ENCODE data around the gene UBE2N. TPM values are rescaled to one million over a fixed set of nuclear protein-coding genes. Genes with fewer than 3 reads are reported as not detected.

Gene UBE2N
- total RNA-seq, 1 donor from 2014 or later: 59.6 TPM

- DNase-seq (ENCODE audit: low read depth): peak; percentile 91
- no peak for TF ChIP-seq CTCF (IDR thresholded peaks at IDR 0.05; ENCODE audit: insufficient read depth, low read length, poor library complexity, severe bottlenecking)
- Histone ChIP-seq H3K27me3 (ENCODE audit: control insufficient read depth, insufficient read depth, low read length) (no peaks in the 10 kb centered on the region), H3K4me3 (ENCODE audit: low read depth, low read length) (no peak overlapping the region), H3K36me3 (ENCODE audit: control insufficient read depth, insufficient read depth, low read length) (no peaks in the 10 kb centered on the region)
Measured at GRCh38 chr12:93361151-93361919, 80.4 kb downstream of the UBE2N start.

GRCh38 chr12:93360688-93361087 is 81.1 kb downstream of the UBE2N start:
- TF ChIP-seq CTCF (IDR thresholded peaks at IDR 0.05; ENCODE audit: insufficient read depth, low read length, poor library complexity, severe bottlenecking): no peak

GRCh38 chr12:93358821-93359220 is 82.9 kb downstream of the UBE2N start:
- Histone ChIP-seq H3K27me3 (ENCODE audit: control insufficient read depth, insufficient read depth, low read length) (no peaks in the 10 kb centered on the region), H3K4me3 (ENCODE audit: low read depth, low read length) (no peak overlapping the region), H3K36me3 (ENCODE audit: control insufficient read depth, insufficient read depth, low read length) (no peaks in the 10 kb centered on the region)
- DNase-seq (ENCODE audit: low read depth): no peak
- no peak for TF ChIP-seq CTCF (IDR thresholded peaks at IDR 0.05; ENCODE audit: insufficient read depth, low read length, poor library complexity, severe bottlenecking)

More at GRCh38 chr12:93360688-93361087, 81.1 kb downstream of the UBE2N start:
- Histone ChIP-seq H3K36me3 (ENCODE audit: control insufficient read depth, insufficient read depth, low read length) (no peaks in the 10 kb centered on the region), H3K4me3 (ENCODE audit: low read depth, low read length) (no peak overlapping the region), H3K27me3 (ENCODE audit: control insufficient read depth, insufficient read depth, low read length) (no peaks in the 10 kb centered on the region)
- DNase-seq (ENCODE audit: low read depth): no peak

- no peak for TF ChIP-seq CTCF (IDR thresholded peaks at IDR 0.05; ENCODE audit: insufficient read depth, low read length, poor library complexity, severe bottlenecking)
- DNase-seq (ENCODE audit: low read depth): no peak
- Histone ChIP-seq H3K4me3 (ENCODE audit: low read depth, low read length) (no peak overlapping the region), H3K36me3 (ENCODE audit: control insufficient read depth, insufficient read depth, low read length) (no peaks in the 10 kb centered on the region), H3K27me3 (ENCODE audit: control insufficient read depth, insufficient read depth, low read length) (no peaks in the 10 kb centered on the region)
Measured at GRCh38 chr12:93358058-93358457, 83.7 kb downstream of the UBE2N start.

- H3K4me3 ChIP-seq (ENCODE audit: low read depth, low read length): no peak overlapping the region
- TF ChIP-seq CTCF (IDR thresholded peaks at IDR 0.05; ENCODE audit: insufficient read depth, low read length, poor library complexity, severe bottlenecking): no peak
- no peak for DNase-seq (ENCODE audit: low read depth)
- no peaks in the 10 kb centered on the region for H3K27me3 ChIP-seq (ENCODE audit: control insufficient read depth, insufficient read depth, low read length)
- no peaks in the 10 kb centered on the region for H3K36me3 ChIP-seq (ENCODE audit: control insufficient read depth, insufficient read depth, low read length)
Measured at GRCh38 chr12:93356214-93356613, 85.5 kb downstream of the UBE2N start.

Other genes with a start within 250 kb of the UBE2N start
- 33.6 and 33.8 TPM in 2 replicates for gene NUDT4, start 64.0 kb downstream of the UBE2N start, total RNA-seq
- 74.3 and 95.1 TPM in 2 replicates for gene MRPL42, start 25.6 kb upstream of the UBE2N start, total RNA-seq
- gene SOCS2, start 130.7 kb upstream of the UBE2N start, total RNA-seq: 30.9 and 33.8 TPM in 2 replicates
- gene CRADD, start 235.4 kb upstream of the UBE2N start, total RNA-seq: 13.7 and 19.1 TPM in 2 replicates

All from kidney epithelial cell (primary cell).